ENCODE measurements around the gene PDE4B.

DNA sequence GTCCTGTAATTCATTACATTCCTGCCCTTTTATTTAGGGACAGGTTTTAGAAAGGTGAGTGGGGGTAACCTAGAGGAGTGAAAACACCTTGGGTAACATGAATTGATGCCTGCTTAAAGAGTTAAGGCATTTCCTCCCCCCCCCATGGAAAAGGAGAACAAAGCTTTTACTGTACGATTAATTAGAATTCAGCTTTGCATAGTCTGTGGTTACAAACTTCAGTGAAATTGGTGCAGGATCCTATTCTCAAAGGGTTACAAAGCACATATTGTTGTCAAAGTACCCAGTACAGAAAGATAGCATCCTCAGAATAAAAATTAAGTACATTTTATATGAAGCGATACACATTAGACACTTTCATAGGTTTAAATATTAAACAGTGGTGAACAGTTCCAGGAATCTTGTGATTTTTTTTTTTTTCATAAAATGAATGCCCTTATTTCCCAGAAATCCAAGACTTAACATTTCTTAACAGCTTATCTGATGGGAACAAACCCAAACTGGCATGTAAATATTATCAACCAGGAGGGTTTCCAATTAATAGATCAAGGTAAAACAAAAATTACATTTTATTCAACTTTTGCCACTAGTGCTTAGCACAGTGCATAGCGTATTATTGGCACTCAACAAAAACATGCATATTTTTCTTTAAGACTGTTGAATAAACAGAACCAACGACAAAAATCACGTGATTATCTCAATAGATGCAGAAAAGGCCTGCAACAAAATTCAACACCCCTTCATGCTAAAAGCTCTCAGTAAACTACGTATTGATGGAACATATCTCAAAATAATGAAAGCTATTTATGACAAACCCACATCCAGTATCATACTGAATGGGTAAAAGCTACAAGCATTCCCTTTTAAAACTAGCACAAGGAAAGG lies 172.7 kb downstream of the PDE4B start:
- TF ChIP-seq CTCF (IDR thresholded peaks at IDR 0.05), result no peak
- no peak for TF ChIP-seq EP300 (IDR thresholded peaks at IDR 0.05)

Data from sigmoid colon (tissue), 4 donors.